WTC11 (cell line): Measurements from ENCODE around the gene TMEM131L. TPM values are rescaled to one million over a fixed set of nuclear protein-coding genes. Genes with fewer than 3 reads are reported as not detected.

Experiments
- ATAC-seq: fragments of 200-7000 bp; cut with Tn5 transposase; 2 replicates; pipeline ENCODE4 v1.10.0; 2021; ENCODE audit warnings: mild to moderate bottlenecking, moderate library complexity
- CTCF ChIA-PET: fragments of 300-600 bp; sonication (Branson Sonifier 250); formaldehyde crosslinking; loops from one replicate; lab custom pipeline; 2021; ENCODE audit warnings: antibody characterized with exemption; lab: Charles Lee
- POLR2A ChIA-PET: fragments of 350-600 bp; sonication (Branson Sonifier 250); formaldehyde crosslinking; loops from one replicate; lab custom pipeline; 2021; ENCODE audit warnings: antibody characterized with exemption; lab: Charles Lee
- DNase-seq: peaks from one replicate; pipeline ENCODE4 v3.0.0; 2021; ENCODE audit warnings: low spot score
- H3K27ac Mint-ChIP-seq: 2 replicates; pipeline ENCODE4 v1.8.0; 2021; ENCODE audit warnings: mixed read lengths
- H3K27me3 Mint-ChIP-seq: 2 replicates; pipeline ENCODE4 v1.8.0; 2021; ENCODE audit warnings: low read depth, mild to moderate bottlenecking, moderate library complexity, mixed read lengths
- H3K36me3 Mint-ChIP-seq: 2 replicates; pipeline ENCODE4 v1.8.0; 2021; ENCODE audit warnings: mixed read lengths
- H3K4me1 Mint-ChIP-seq: 2 replicates; pipeline ENCODE4 v1.8.0; 2022; ENCODE audit warnings: mixed read lengths
- H3K4me3 Mint-ChIP-seq: 2 replicates; pipeline ENCODE4 v1.8.0; 2021; ENCODE audit warnings: mild to moderate bottlenecking, moderate library complexity, mixed read lengths
- H3K9me3 Mint-ChIP-seq: 2 replicates; pipeline ENCODE4 v1.8.0; 2021; ENCODE audit warnings: mixed read lengths
- AFF4 ChIP-seq: sonication (generic); formaldehyde crosslinking; IDR thresholded peaks from 2 replicates; pipeline ENCODE4 v1.8.1; 2023; ENCODE audit warnings: mild to moderate bottlenecking, missing genetic modification reagents, borderline replicate concordance
- CREM ChIP-seq: sonication (generic); formaldehyde crosslinking; IDR thresholded peaks from 2 replicates; pipeline ENCODE4 v1.8.1; 2022; ENCODE audit warnings: mild to moderate bottlenecking, missing genetic modification reagents, moderate library complexity
- ESRRA ChIP-seq: sonication (generic); formaldehyde crosslinking; IDR thresholded peaks from 2 replicates; pipeline ENCODE4 v1.8.1; 2022; ENCODE audit warnings: mild to moderate bottlenecking, missing genetic modification reagents, borderline replicate concordance
- ETV6 ChIP-seq: sonication (generic); formaldehyde crosslinking; IDR thresholded peaks from 2 replicates; pipeline ENCODE4 v1.8.1; 2022; ENCODE audit warnings: mild to moderate bottlenecking, missing genetic modification reagents
- FOXP1 ChIP-seq: sonication (generic); formaldehyde crosslinking; IDR thresholded peaks from 2 replicates; pipeline ENCODE4 v1.8.0; 2022; ENCODE audit warnings: missing genetic modification reagents, mild to moderate bottlenecking, moderate library complexity, borderline replicate concordance
- OVOL2 ChIP-seq: fragments of 250-450 bp; sonication (Bioruptor Pico); IDR thresholded peaks from 2 replicates; pipeline ENCODE4 v1.9.0; 2021; ENCODE audit warnings: mild to moderate bottlenecking, borderline replicate concordance
- PREB ChIP-seq: sonication (generic); formaldehyde crosslinking; IDR thresholded peaks from 2 replicates; pipeline ENCODE4 v1.8.1; 2022; ENCODE audit warnings: mild to moderate bottlenecking, missing genetic modification reagents, moderate library complexity, borderline replicate concordance
- USF2 ChIP-seq: sonication (generic); formaldehyde crosslinking; IDR thresholded peaks from 2 replicates; pipeline ENCODE4 v1.8.1; 2023; ENCODE audit warnings: mild to moderate bottlenecking, missing genetic modification reagents, moderate library complexity
- ZBTB21 ChIP-seq: sonication (generic); formaldehyde crosslinking; IDR thresholded peaks from 2 replicates; pipeline ENCODE4 v1.8.1; 2023; ENCODE audit warnings: mild to moderate bottlenecking, missing genetic modification reagents, borderline replicate concordance
- ZNF416 ChIP-seq: fragments of 250-450 bp; sonication (Bioruptor Pico); IDR thresholded peaks from 2 replicates; pipeline ENCODE4 v1.9.0; 2021; ENCODE audit warnings: mild to moderate bottlenecking, inconsistent platforms
- total RNA-seq: library from RNA; stranded (reverse); gene quantifications from 3 replicates; pipeline ENCODE4 v1.2.3, GENCODE V29; 2021
- TF ChIP-seq, protein P1 (sequence below): sonication (generic); formaldehyde crosslinking; IDR thresholded peaks from 2 replicates; pipeline ENCODE4 v1.8.0; 2023; ENCODE audit warnings: missing genetic modification reagents, mild to moderate bottlenecking, borderline replicate concordance
- TF ChIP-seq, protein P2 (sequence below): sonication (generic); formaldehyde crosslinking; IDR thresholded peaks from 2 replicates; pipeline ENCODE4 v1.8.0; 2022; ENCODE audit warnings: mild to moderate bottlenecking, missing genetic modification reagents
- TF ChIP-seq, protein P3 (sequence below): fragments of 250-450 bp; sonication (Bioruptor Pico); IDR thresholded peaks from 2 replicates; pipeline ENCODE4 v1.9.0; 2021; ENCODE audit warnings: moderate library complexity, mild to moderate bottlenecking, inconsistent platforms, borderline replicate concordance
- TF ChIP-seq, protein P4 (sequence below): sonication (generic); formaldehyde crosslinking; IDR thresholded peaks from 2 replicates; pipeline ENCODE4 v1.8.1; 2023; ENCODE audit warnings: mild to moderate bottlenecking, missing genetic modification reagents

The TMEM131L gene
- total RNA-seq, 1 experiment from 2014 or later, result 26.7 TPM

DNA sequence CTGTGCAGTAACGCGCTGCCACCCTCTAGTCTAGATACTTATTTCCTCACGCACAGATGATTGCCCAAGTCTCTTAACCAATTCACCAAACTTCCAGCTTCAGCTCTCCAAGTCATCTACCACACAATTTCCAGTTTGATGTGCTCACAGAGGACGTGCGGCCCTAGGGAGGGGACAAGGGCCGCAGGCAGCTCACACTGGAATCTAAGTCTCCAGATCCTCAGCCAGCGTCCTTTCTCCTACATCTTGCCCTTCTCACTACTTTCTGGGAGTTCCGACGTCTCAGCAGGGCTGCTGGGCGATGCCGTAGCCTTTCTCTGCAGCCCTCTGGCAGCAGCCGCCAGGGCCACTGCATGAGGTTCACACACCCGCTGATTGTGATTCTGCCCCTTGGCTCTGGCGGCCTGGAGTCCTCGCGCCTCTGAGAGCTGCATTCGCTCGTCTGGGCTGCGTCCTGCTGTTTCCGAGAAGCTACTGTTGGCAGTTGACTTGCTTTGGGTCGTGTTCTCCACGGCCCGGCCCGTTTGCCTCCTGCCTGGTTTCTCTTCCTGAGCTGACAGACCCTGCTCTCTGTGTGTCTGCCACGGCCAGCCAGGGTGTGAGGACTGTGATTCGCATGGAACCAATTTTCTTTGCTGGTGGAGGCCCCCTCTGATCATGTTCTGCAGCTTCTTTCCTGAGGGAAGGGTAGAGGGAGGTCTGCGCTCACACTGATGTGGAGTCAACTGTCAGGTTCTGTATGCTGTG lies 14.1 kb upstream of the TMEM131L start (continued):
- TF ChIP-seq, protein P1, sequence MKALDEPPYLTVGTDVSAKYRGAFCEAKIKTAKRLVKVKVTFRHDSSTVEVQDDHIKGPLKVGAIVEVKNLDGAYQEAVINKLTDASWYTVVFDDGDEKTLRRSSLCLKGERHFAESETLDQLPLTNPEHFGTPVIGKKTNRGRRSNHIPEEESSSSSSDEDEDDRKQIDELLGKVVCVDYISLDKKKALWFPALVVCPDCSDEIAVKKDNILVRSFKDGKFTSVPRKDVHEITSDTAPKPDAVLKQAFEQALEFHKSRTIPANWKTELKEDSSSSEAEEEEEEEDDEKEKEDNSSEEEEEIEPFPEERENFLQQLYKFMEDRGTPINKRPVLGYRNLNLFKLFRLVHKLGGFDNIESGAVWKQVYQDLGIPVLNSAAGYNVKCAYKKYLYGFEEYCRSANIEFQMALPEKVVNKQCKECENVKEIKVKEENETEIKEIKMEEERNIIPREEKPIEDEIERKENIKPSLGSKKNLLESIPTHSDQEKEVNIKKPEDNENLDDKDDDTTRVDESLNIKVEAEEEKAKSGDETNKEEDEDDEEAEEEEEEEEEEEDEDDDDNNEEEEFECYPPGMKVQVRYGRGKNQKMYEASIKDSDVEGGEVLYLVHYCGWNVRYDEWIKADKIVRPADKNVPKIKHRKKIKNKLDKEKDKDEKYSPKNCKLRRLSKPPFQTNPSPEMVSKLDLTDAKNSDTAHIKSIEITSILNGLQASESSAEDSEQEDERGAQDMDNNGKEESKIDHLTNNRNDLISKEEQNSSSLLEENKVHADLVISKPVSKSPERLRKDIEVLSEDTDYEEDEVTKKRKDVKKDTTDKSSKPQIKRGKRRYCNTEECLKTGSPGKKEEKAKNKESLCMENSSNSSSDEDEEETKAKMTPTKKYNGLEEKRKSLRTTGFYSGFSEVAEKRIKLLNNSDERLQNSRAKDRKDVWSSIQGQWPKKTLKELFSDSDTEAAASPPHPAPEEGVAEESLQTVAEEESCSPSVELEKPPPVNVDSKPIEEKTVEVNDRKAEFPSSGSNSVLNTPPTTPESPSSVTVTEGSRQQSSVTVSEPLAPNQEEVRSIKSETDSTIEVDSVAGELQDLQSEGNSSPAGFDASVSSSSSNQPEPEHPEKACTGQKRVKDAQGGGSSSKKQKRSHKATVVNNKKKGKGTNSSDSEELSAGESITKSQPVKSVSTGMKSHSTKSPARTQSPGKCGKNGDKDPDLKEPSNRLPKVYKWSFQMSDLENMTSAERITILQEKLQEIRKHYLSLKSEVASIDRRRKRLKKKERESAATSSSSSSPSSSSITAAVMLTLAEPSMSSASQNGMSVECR (CRISPR knock-in tag), result 0 out of 2 replicates have a peak, but pooled peaks have one; percentile 27
- TF ChIP-seq ETV6 (CRISPR knock-in tag), result peak; percentile 57; the same call in 1 of the 2 replicates
- peak; percentile 50; the same call in 1 of the 2 replicates for TF ChIP-seq ZBTB21 (CRISPR knock-in tag)
- TF ChIP-seq, protein P2, sequence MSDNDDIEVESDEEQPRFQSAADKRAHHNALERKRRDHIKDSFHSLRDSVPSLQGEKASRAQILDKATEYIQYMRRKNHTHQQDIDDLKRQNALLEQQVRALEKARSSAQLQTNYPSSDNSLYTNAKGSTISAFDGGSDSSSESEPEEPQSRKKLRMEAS (CRISPR knock-in tag), result peak; percentile 71

DNA sequence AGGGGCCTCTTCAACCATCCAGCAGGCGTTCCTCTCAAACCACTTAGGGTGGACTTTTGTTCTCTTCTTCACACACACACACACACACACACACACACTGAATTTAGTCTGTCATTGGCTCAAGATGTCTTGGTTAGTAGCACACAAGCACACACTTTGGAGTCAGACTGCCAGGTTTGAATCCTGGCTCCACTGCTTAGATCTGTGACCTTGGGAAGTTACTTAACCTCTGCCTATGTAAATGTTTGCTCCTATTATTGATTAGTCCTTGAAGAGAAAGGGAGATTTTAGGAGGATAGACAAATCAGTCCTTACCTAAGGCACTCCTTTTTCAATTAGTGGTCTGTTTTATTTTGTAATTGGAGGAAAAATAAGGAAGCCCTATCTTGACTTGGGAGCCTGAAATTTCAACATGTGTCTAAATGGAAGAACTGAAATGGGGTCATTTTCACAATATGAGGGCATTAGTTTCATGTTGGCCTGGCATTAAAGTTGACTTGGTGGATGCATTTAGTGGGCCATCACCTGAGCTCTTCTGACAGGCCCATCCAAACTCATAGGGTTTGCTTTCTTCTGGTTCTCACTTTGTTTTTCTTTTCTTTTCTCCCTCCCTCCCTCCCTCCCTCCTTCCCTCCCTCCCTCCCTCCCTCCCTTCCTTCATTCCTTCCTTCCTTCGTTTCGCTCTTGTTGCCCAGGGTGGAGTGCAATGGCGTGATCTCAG lies 13.3 kb upstream of the TMEM131L start:
- DNase-seq (no peak), ATAC-seq (no peak)
- peaks cover 20% of the 10 kb centered on the region for H3K4me1 Mint-ChIP-seq
- H3K4me3 Mint-ChIP-seq, result no peak overlapping the region
- CTCF ChIA-PET, result interaction anchor here (0.7 to 1.4 kb wide), 7 partner anchors 13 to 166 kb away, joined by 3 to 8 read pairs (median 3); partner anchors contain the start of genes MND1 and TMEM131L
- H3K27me3 Mint-ChIP-seq, result peaks cover 3% of the 10 kb centered on the region; the same call in 1 of the 2 replicates
- POLR2A ChIA-PET, result no interaction called here
- H3K27ac Mint-ChIP-seq, result no peak overlapping the region
- no peaks in the 10 kb centered on the region; the same call in 1 of the 2 replicates for H3K36me3 Mint-ChIP-seq
- H3K9me3 Mint-ChIP-seq, result peaks cover 5% of the 10 kb centered on the region
- TF ChIP-seq AFF4 (no peak), CREM (CRISPR knock-in tag) (no peak), FOXP1 (CRISPR knock-in tag) (no peak), USF2 (CRISPR knock-in tag) (no peak), ESRRA (CRISPR knock-in tag) (no peak), PREB (CRISPR knock-in tag) (no peak), ZNF416 (CRISPR knock-in tag) (no peak), OVOL2 (no peak)
- TF ChIP-seq, protein P1 (CRISPR knock-in tag), result no peak
- TF ChIP-seq, protein P3, sequence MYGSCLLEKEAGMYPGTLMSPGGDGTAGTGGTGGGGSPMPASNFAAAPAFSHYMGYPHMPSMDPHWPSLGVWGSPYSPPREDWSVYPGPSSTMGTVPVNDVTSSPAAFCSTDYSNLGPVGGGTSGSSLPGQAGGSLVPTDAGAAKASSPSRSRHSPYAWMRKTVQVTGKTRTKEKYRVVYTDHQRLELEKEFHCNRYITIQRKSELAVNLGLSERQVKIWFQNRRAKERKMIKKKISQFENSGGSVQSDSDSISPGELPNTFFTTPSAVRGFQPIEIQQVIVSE (CRISPR knock-in tag), result no peak
- TF ChIP-seq, protein P4, sequence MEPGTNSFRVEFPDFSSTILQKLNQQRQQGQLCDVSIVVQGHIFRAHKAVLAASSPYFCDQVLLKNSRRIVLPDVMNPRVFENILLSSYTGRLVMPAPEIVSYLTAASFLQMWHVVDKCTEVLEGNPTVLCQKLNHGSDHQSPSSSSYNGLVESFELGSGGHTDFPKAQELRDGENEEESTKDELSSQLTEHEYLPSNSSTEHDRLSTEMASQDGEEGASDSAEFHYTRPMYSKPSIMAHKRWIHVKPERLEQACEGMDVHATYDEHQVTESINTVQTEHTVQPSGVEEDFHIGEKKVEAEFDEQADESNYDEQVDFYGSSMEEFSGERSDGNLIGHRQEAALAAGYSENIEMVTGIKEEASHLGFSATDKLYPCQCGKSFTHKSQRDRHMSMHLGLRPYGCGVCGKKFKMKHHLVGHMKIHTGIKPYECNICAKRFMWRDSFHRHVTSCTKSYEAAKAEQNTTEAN (CRISPR knock-in tag), result no peak
